H1 (cell line): ENCODE data around the gene TMEM204. TPM values are rescaled to one million over a fixed set of nuclear protein-coding genes. Genes with fewer than 3 reads are reported as not detected.

Experiments used
- ASH2L ChIP-seq: fragments of 200-600, 300-600 bp; sonication (generic); IDR thresholded peaks from one replicate; pipeline ENCODE4 v1.7.1; 2017; ENCODE audit warnings: low read length
- RBBP5 ChIP-seq: IDR thresholded peaks from 2 replicates; pipeline ENCODE4 v1.7.1; 2012; ENCODE audit warnings: low read depth, mild to moderate bottlenecking, inconsistent platforms, low read length, moderate library complexity, borderline replicate concordance
- SP1 ChIP-seq: IDR thresholded peaks from 2 replicates; pipeline ENCODE4 v1.6.1; 2011; ENCODE audit warnings: low read depth, low read length
- SP4 ChIP-seq: IDR thresholded peaks from 2 replicates; pipeline ENCODE4 v1.6.1; 2012; ENCODE audit warnings: low read length, inconsistent platforms
- TAF1 ChIP-seq: IDR thresholded peaks from 2 replicates; pipeline ENCODE4 v1.6.1; 2011; ENCODE audit warnings: mild to moderate bottlenecking, low read depth, low read length
- USF2 ChIP-seq: IDR thresholded peaks from 2 replicates; pipeline ENCODE4 v1.6.1; 2011; ENCODE audit warnings: low read length, improper control_type of control experiment
- polyA plus RNA-seq, 7 experiments: library from polyadenylated mRNA; depleted of rRNA in 3 of 7; stranded (reverse) in 5 of 7; unstranded in 2 of 7; fragments of >200 nt in 5 of 7; fragments of 200-250 nt in 2 of 7; gene quantifications; 1 replicate in 5 of 7; 2 replicates in 1 of 7; 4 replicates in 1 of 7; pipeline versions ENCODE4 v1.2.1 to v1.2.3, GENCODE V29; 2011 to 2013; ENCODE audit warnings: missing spikeins in 2 of 7, mixed read lengths in 2 of 7
- total RNA-seq: library from RNA; stranded (reverse); fragmentation: NEBNext Ultra II Directional; extraction: Animal tissue kit (Norgen Biotek cat#: 25700); gene quantifications from 2 replicates; pipeline ENCODE4 v1.2.1, GENCODE V29; 2021

Gene TMEM204
- total and polyA plus RNA-seq, 2 of the 8 experiments (the other 6 are each of a cell fraction or from before 2014, with no cell fraction given), result not detected

GRCh38 chr16:1597154-1597553 is 63.7 kb downstream of the TMEM204 start (continued):
- no peak for TF ChIP-seq USF2
- no peak for TF ChIP-seq SP4
- no peak for TF ChIP-seq TAF1
- no peak for TF ChIP-seq ASH2L
- no peak for TF ChIP-seq RBBP5
- TF ChIP-seq SP1, result no peak
- TF ChIP-seq, all 59 proteins: peak for 0
